ENCODE results near the gene TNFRSF25. TPM values are rescaled to one million over a fixed set of nuclear protein-coding genes. Genes with fewer than 3 reads are reported as not detected.

Gene TNFRSF25
- total and polyA plus RNA-seq, 2 of the 8 experiments (the other 6 are each of a cell fraction or from before 2014, with no cell fraction given) = 10.7 to 19.5 TPM

DNA sequence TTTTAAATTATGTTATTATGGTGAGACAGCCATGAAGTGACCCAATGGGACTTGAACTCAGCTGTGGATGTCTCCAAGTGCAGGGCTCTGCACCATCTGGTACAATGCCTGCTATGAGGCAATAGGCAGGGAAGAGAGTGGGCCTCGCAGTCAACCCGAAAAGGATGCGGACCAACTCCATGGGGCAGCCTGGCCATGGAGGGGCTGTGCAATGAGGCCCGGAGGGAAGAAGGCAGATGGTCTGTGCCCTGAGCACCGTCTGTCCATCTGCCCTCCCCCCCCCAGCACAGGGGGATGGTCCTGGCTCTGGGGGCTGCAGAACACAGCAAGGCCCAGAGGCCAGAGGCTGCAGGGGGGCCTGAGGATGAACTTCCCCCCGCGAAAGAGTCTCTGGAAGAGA is 24.4 kb downstream of the TNFRSF25 start:
- H3K27me3 ChIP-seq (replicated peaks in 1 of 4; ENCODE audit: control insufficient read depth in 3 of 4, extremely low read depth in 1 of 4, insufficient read depth in 3 of 4, low read length in 3 of 4) = peaks cover 0 to 20% (median 12%) of the 10 kb centered on the region in 4 experiments; a peak in 5 of 7 replicates
- CTCF ChIA-PET (ENCODE audit: partially characterized antibody) = interaction anchor here (0.6 to 18.8 kb wide), 22 partner anchors 8 to 425 kb away, joined by 3 to 321 read pairs (median 6); partner anchors contain the start of genes HES2, PLEKHG5 and TNFRSF25
- TF ChIP-seq MAFK (IDR thresholded peaks at IDR 0.05; ENCODE audit: low read depth, low read length) (no peak), ZNF274 (IDR thresholded peaks at IDR 0.05; ENCODE audit: borderline replicate concordance, extremely low read depth, low read length) (no peak), JUND (IDR thresholded peaks at IDR 0.05; ENCODE audit: low read length) (no peak), RNF2 (IDR thresholded peaks at IDR 0.05; ENCODE audit: borderline replicate concordance, low read depth, low read length, missing control alignments, poor library complexity, severe bottlenecking) (no peak), JUN (IDR thresholded peaks at IDR 0.05; ENCODE audit: low read depth, low read length) (no peak), EP300 (IDR thresholded peaks at IDR 0.05; ENCODE audit: borderline replicate concordance in 1 of 2, low read depth in 2 of 2, low read length in 2 of 2) (no peak), POLR2A (IDR thresholded peaks at IDR 0.05; ENCODE audit: control extremely low read depth in 1 of 2, low read depth in 2 of 2, low read length in 2 of 2) (no peak), EGR1 (IDR thresholded peaks at IDR 0.05; ENCODE audit: borderline replicate concordance, low read depth, low read length) (no peak), RXRA (IDR thresholded peaks at IDR 0.05; ENCODE audit: insufficient read depth, low read depth, low read length) (no peak), SUZ12 (IDR thresholded peaks at IDR 0.05; ENCODE audit: low read length) (no peak), CBX5 (IDR thresholded peaks at IDR 0.05; ENCODE audit: low read depth, low read length) (no peak), YY1 (IDR thresholded peaks at IDR 0.05; ENCODE audit: low read depth, low read length) (no peak), USF2 (IDR thresholded peaks at IDR 0.05; ENCODE audit: low read length) (no peak)

More for the DNA sequence above, 24.4 kb downstream of the TNFRSF25 start:
- Histone ChIP-seq H3K14ac (ENCODE audit: insufficient read length) (no peak overlapping the region), H3K56ac (replicated peaks; ENCODE audit: insufficient read length, low read depth, low read length) (no peak overlapping the region), H3K4me3 (ENCODE audit: extremely low read depth in 1 of 4, insufficient read depth in 2 of 4, low read depth in 3 of 4, low read length in 4 of 4) (no peak overlapping the region), H4K20me1 (replicated peaks in 1 of 2; ENCODE audit: control insufficient read depth in 1 of 2, insufficient read depth in 2 of 2, low read length in 2 of 2) (peaks cover 0 to 4% of the 10 kb centered on the region in 2 experiments), H2BK12ac (ENCODE audit: low read depth, low read length) (no peak overlapping the region), H4K8ac (ENCODE audit: extremely low read depth, insufficient read depth, low read length) (no peak overlapping the region), H2BK120ac (replicated peaks; ENCODE audit: low read depth, low read length) (no peak overlapping the region), H2BK20ac (ENCODE audit: low read length) (no peak overlapping the region), H3K9ac (replicated peaks in 1 of 4; ENCODE audit: extremely low read depth in 1 of 4, low read depth in 3 of 4, low read length in 3 of 4) (no peak overlapping the region), H2BK5ac (ENCODE audit: low read depth, low read length) (no peak overlapping the region), H3K9me3 (ENCODE audit: insufficient read depth in 2 of 2, low read depth in 1 of 2, low read length in 1 of 2) (no peaks in the 10 kb centered on the region), H3K4me2 (ENCODE audit: insufficient read depth in 1 of 2, low read depth in 2 of 2, low read length in 2 of 2) (peak overlapping the region in 1 of 2 experiments; percentile 79; a peak in 1 of 4 replicates), H2AFZ (ENCODE audit: low read length) (no peak overlapping the region), H3K23ac (ENCODE audit: insufficient read length) (no peak overlapping the region), H3K4me1 (replicated peaks in 1 of 4; ENCODE audit: control insufficient read depth in 3 of 4, insufficient read depth in 4 of 4, low read length in 3 of 4) (peaks cover 3 to 21% (median 9%) of the 10 kb centered on the region in 4 experiments), H3K79me1 (ENCODE audit: low read depth, low read length) (no peaks in the 10 kb centered on the region), H2AK5ac (ENCODE audit: low read depth, low read length) (no peak overlapping the region), H3K79me2 (ENCODE audit: control insufficient read depth in 1 of 2, insufficient read depth in 2 of 2, low read length in 2 of 2) (no peaks in the 10 kb centered on the region), H3K36me3 (ENCODE audit: control insufficient read depth in 2 of 4, insufficient read depth in 4 of 4, low read length in 3 of 4) (no peaks in the 10 kb centered on the region), H3K18ac (ENCODE audit: extremely low read depth, low read length) (no peak overlapping the region), H3K27ac (ENCODE audit: low read depth, low read length) (no peak overlapping the region), H3K23me2 (ENCODE audit: low read depth, low read length) (peaks cover 3% of the 10 kb centered on the region; the same call in 1 of the 2 replicates), H3K4ac (replicated peaks; ENCODE audit: insufficient read length, low read depth, low read length) (no peak overlapping the region), H4K5ac (ENCODE audit: insufficient read length, low read depth, low read length) (no peak overlapping the region), H2BK15ac (ENCODE audit: low read length) (no peak overlapping the region), H4K91ac (replicated peaks; ENCODE audit: insufficient read length, low read length) (no peak overlapping the region)
- 83% methylated on average over 7 of the region's 7 CpGs; no CpG with 5 or more reads in 1 of the 2 experiments for WGBS, 2 experiments (ENCODE audit: extremely low coverage in 1 of 2, insufficient coverage in 1 of 2, insufficient read length in 1 of 2, insufficient replicate concordance in 2 of 2, low coverage in 1 of 2, low lambda C conversion rate in 2 of 2, missing lambda C conversion rate in 1 of 2)
- FAIRE-seq = no peak
- POLR2A ChIA-PET (ENCODE audit: partially characterized antibody) = interaction anchor here (1.2 to 1.4 kb wide), 2 partner anchors 26 to 202 kb away, joined by 3 to 5 read pairs; no protein-coding TSS in a partner anchor
- no peak for DNase-seq (ENCODE audit: low read depth in 1 of 2, low spot score in 2 of 2)

Measured in H1 (cell line).